ENCODE results near the gene TSPYL1.

- TF ChIP-seq CTCF (IDR thresholded peaks at IDR 0.05) (no peak), POLR2AphosphoS5 (IDR thresholded peaks at IDR 0.05) (no peak)
Observed at GRCh38 chr6:116307633-116308032, 27.9 kb upstream of the TSPYL1 start.

All from breast epithelium (tissue), 3 donors.